AG04449 (cell line): ENCODE measurements around the gene PTGR1.
"Not testable (repeated sequence)": the region's sequence is repeated elsewhere in the genome, so short reads cannot be mapped to it uniquely, and the experiment has no call there.

Experiments
- CTCF ChIA-PET: fragments of 350-600 bp; formaldehyde crosslinking; extraction: SDS; loops from one replicate; lab custom pipeline; 2021; ENCODE audit warnings: antibody characterized with exemption; lab: Yijun Ruan, JAX
- POLR2A ChIA-PET: fragments of 400-600, 350-600 bp; formaldehyde crosslinking; extraction: SDS; loops from one replicate; lab custom pipeline; 2020; ENCODE audit warnings: antibody characterized with exemption, inconsistent platforms; lab: Yijun Ruan, JAX
- DNase-seq: peaks from one replicate; pipeline ENCODE4 v3.0.0-alpha.2; 2010; ENCODE audit warnings: low read depth, low spot score
- H3K4me3 ChIP-seq: 2 replicates; pipeline ENCODE4 v1.5.1; 2011; ENCODE audit warnings: low read depth, mild to moderate bottlenecking, control low read depth, low read length
- TF ChIP-seq, protein P1 (sequence below): IDR thresholded peaks from one replicate; pipeline ENCODE4 v1.5.1; 2011; ENCODE audit warnings: mild to moderate bottlenecking, moderate library complexity, low read length, control low read depth, inconsistent platforms; ENCODE audit not compliant: insufficient read depth; ENCODE audit errors: missing control alignments

The PTGR1 gene

DNA sequence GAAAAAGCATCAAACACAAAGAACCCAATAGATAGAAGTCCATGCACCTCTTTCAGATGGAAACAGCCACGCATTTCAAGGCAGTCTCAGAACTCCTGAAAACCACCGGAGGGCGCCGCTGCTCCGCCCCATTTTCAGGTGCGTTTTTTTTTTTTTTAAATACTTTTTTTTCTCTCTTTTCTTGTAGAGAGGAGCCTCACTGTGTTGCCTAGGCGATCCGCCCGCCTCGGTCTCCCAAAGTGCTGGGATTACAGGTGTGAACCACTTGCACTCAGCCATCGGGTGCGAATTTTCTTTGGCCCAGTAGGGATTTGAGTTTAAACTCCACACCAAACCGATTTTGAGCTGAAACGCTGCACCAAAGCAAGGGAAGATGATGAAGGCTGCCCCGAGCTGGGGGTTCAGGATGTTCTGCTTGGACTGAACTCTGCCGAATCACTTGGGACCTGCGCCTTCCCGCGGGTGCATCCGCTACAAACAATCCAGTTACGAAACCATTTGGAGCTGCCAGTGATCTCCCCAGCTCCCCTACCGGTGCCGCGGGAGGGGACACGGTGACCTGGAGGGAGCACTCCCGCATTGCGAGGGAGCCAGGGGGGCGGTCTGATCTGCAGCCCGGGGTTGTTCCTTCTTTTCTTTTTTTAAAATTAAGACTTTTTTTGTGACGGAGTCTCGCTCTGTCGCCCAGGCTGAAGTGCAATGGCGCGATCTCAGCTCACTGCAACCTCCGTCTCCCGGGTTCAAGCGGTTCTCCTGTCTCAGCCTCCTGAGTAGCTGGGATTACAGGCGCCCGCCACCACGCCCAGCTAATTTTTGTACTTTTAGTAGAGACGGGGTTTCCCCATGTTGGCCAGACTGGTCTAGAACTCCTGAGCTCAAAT, 1.4 kb downstream of the PTGR1 start:
- ChIA-PET CTCF (interaction anchor here (0.6 to 3.3 kb wide), 22 partner anchors 13 to 764 kb away, joined by 3 to 15 read pairs (median 4); no protein-coding TSS in a partner anchor), POLR2A (interaction anchor here (1.0 kb wide), 1 partner anchor 26 kb away, joined by 4 read pairs; no protein-coding TSS in a partner anchor)
- TF ChIP-seq, protein P1, sequence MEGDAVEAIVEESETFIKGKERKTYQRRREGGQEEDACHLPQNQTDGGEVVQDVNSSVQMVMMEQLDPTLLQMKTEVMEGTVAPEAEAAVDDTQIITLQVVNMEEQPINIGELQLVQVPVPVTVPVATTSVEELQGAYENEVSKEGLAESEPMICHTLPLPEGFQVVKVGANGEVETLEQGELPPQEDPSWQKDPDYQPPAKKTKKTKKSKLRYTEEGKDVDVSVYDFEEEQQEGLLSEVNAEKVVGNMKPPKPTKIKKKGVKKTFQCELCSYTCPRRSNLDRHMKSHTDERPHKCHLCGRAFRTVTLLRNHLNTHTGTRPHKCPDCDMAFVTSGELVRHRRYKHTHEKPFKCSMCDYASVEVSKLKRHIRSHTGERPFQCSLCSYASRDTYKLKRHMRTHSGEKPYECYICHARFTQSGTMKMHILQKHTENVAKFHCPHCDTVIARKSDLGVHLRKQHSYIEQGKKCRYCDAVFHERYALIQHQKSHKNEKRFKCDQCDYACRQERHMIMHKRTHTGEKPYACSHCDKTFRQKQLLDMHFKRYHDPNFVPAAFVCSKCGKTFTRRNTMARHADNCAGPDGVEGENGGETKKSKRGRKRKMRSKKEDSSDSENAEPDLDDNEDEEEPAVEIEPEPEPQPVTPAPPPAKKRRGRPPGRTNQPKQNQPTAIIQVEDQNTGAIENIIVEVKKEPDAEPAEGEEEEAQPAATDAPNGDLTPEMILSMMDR, result peak; percentile 59
- peak overlapping the region; percentile 72 for H3K4me3 ChIP-seq
- DNase-seq, result no peak

DNA sequence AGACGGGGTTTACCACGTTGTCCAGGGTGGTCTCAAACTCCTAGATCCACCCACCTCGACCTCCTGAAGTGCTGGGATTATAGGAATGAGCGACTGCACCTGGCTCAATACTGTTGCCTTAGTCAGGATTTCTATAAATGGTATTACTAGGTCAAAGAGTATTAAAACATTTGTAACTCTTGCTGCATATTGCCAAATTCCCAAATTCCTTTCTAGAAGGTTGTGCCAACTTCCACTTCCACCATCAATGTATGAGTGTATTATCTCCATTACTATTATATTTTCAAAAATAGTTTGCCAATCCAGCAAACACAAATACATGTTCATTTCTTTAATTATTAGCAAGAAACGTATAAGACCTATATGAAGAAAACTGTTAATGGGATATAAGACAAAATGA, 10.6 kb downstream of the PTGR1 start:
- ChIA-PET POLR2A (no interaction called here), CTCF (no interaction called here)
- no peak for DNase-seq
- TF ChIP-seq, protein P1, result no peak
- H3K4me3 ChIP-seq, result no peak overlapping the region

DNA sequence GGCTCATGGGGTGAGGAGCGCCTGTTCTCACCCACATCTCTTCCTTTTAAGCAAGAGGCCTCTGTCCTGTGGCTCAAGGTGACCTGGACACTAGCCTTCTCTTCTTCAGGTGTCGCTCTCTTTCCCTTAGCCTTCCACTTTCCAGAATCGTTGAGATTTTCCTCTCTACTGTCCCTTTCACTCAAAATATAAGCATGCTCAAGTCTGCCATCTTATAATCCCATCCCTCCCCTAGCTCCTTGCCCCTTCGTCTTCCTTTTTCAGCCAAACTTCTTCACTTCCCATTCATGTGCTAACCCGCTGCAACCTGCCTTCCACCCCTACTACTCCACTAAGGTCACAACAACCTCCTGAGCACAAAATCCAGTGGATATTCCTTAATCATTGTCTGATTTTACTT, 13.1 kb downstream of the PTGR1 start:
- POLR2A ChIA-PET, result no interaction called here

DNA sequence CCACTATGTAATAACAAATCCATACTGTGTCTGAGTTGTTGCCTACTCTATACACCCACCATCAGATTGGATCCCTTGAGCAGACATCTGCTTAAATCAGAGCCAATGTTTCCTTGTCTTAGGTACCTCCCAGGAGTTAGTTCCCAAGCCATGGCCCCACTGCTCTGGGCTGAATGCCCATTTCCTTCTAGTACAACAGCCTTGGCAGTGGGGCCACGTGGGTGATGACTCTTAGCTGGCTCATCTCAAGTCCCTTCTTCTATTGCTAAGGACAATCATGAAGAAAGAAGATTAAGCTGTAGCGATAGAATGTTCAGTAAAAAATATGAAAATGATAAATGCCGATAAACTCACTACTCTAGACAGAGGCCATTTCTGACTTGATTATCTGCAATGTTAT, 16.6 kb downstream of the PTGR1 start:
- POLR2A ChIA-PET, result no interaction called here

More for the DNA sequence above, 13.1 kb downstream of the PTGR1 start:
- TF ChIP-seq, protein P1, result no peak
- CTCF ChIA-PET, result no interaction called here
- no peak overlapping the region for H3K4me3 ChIP-seq
- DNase-seq, result no peak

DNA sequence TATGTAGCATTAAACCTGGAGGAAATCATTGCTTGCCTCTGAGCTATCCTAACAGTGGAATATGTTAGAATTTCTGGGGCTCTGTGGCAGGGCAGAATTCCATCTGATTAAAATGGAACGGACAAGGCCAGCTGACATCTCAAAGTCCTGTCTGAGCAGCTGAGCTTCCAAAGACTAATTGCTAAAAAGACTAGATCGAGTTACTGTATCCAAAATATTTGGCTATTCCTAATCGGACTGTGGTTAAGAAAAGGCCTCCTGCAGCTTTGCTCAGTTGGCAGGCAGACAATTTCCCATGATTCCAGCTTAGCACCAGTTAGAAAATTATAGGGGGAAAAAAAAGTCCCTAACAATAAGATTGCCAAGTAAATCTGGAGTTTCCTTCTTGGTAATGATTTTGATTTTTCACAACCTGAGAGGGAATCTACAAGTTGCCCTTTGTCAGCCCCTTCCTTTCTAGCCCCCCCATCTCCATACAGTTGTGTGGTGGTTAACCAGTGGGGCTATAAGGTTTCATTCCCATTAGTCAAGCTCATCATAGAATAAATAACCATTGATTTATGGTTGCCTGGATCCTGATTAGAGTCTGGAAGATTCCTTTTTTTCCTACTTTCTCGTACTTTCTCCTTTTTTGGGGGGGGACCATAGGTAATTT, 26.4 kb downstream of the PTGR1 start:
- POLR2A ChIA-PET, result interaction anchor here (1.0 kb wide), 1 partner anchor 25 kb away, joined by 4 read pairs; no protein-coding TSS in a partner anchor
- CTCF ChIA-PET, result interaction anchor here (0.6 to 1.0 kb wide), 3 partner anchors 11 to 799 kb away, joined by 3 to 5 read pairs (median 4); no protein-coding TSS in a partner anchor
- peak; percentile 80 for DNase-seq
- TF ChIP-seq, protein P1, result no peak
- H3K4me3 ChIP-seq, result no peak overlapping the region

More for the DNA sequence above, 16.6 kb downstream of the PTGR1 start:
- TF ChIP-seq, protein P1, result no peak
- H3K4me3 ChIP-seq, result no peak overlapping the region
- CTCF ChIA-PET, result no interaction called here
- DNase-seq, result no peak

DNA sequence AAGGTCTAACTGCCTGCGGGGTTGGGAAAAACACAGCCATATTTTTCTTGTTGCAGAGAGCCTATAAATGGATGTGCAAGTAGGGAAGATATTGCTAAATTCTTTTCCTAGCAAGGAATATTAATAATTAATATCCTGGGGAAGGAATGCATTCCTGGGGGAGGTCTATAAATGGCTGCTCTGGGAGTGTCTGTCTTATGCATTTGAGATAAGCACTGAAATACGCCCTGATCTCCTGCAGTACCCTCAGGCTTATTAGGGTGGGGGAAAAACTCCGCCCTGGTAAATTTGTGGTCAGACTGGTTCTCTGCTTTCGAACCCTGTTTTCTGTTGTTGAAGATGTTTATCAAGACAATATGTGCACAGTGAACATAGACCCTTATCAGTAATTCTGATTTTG, 31.3 kb downstream of the PTGR1 start:
- DNase-seq, CTCF ChIA-PET, H3K4me3 ChIP-seq, POLR2A ChIA-PET: not testable (repeated sequence)
